Retinal pigment epithelial cell (primary cell): ENCODE data around the gene STK24.

ENCODE experiments used
- DNase-seq: peaks from one replicate; pipeline ENCODE4 v3.0.0-alpha.2; 2010; ENCODE audit warnings: low read depth
- H3K4me3 ChIP-seq: 2 replicates; pipeline ENCODE4 v1.5.1; 2011; ENCODE audit warnings: mild to moderate bottlenecking, low read length, control low read depth, moderate library complexity
- CTCF ChIP-seq: conservative IDR thresholded peaks from 2 replicates; pipeline ENCODE4 v1.5.1; 2011; ENCODE audit warnings: low read depth, low read length, control low read depth, inconsistent platforms

STK24 gene

GRCh38 chr13:98586400-98587345 is 9.8 kb upstream of the STK24 start:
- no peak for TF ChIP-seq CTCF
- no peak for DNase-seq
- no peak overlapping the region for H3K4me3 ChIP-seq

GRCh38 chr13:98585946-98586345 is 9.0 kb upstream of the STK24 start:
- DNase-seq = no peak
- H3K4me3 ChIP-seq = no peak overlapping the region
- no peak for TF ChIP-seq CTCF

- H3K4me3 ChIP-seq = no peak overlapping the region
- no peak for DNase-seq
- TF ChIP-seq CTCF = no peak
Observed at GRCh38 chr13:98585398-98585754, 8.5 kb upstream of the STK24 start.

- H3K4me3 ChIP-seq = no peak overlapping the region
- no peak for TF ChIP-seq CTCF
- no peak for DNase-seq
Observed at GRCh38 chr13:98584668-98585397, 7.9 kb upstream of the STK24 start.

- no peak for TF ChIP-seq CTCF
- no peak for DNase-seq
- H3K4me3 ChIP-seq = no peak overlapping the region
Observed at GRCh38 chr13:98582947-98583346, 6.0 kb upstream of the STK24 start.

GRCh38 chr13:98581971-98582702 is 5.2 kb upstream of the STK24 start:
- DNase-seq = no peak
- TF ChIP-seq CTCF = no peak
- H3K4me3 ChIP-seq = no peak overlapping the region
